Activated CD8-positive, alpha-beta memory T cell treated with anti-CD3 and anti-CD28 coated beads for 4 hours (primary cell): Measurements from ENCODE around the gene FCRL2.
"Not testable (repeated sequence)": the region's sequence is repeated elsewhere in the genome, so short reads cannot be mapped to it uniquely, and the experiment has no call there.

Source experiments
- DNase-seq, 2 donors: peaks; one replicate each; pipeline ENCODE4 v3.0.0-alpha.2; 2020; ENCODE audit warnings: low read depth in 2 of 2

Gene FCRL2

GRCh38 chr1:157751283-157751682 lies 25.6 kb downstream of the FCRL2 start:
- no peak for DNase-seq

GRCh38 chr1:157748262-157748817 lies 28.6 kb downstream of the FCRL2 start:
- DNase-seq, result no peak

GRCh38 chr1:157739229-157739901 lies 37.6 kb downstream of the FCRL2 start:
- no peak for DNase-seq

- DNase-seq, result not testable (repeated sequence)
Observed at GRCh38 chr1:157735991-157736390, 40.9 kb downstream of the FCRL2 start.

GRCh38 chr1:157734321-157734720 lies 42.6 kb downstream of the FCRL2 start:
- no peak for DNase-seq

GRCh38 chr1:157732755-157733154 lies 44.2 kb downstream of the FCRL2 start:
- DNase-seq, result no peak

GRCh38 chr1:157725221-157725577 lies 51.7 kb downstream of the FCRL2 start:
- no peak for DNase-seq

GRCh38 chr1:157724537-157725220 lies 52.3 kb downstream of the FCRL2 start:
- DNase-seq, result no peak

- DNase-seq, result no peak
Observed at GRCh38 chr1:157723157-157723556, 53.8 kb downstream of the FCRL2 start.

GRCh38 chr1:157721985-157722384 lies 54.9 kb downstream of the FCRL2 start:
- DNase-seq, result no peak

GRCh38 chr1:157715736-157716135 lies 61.2 kb downstream of the FCRL2 start:
- DNase-seq, result no peak

- no peak for DNase-seq
Observed at GRCh38 chr1:157711802-157712201, 65.1 kb downstream of the FCRL2 start.

- no peak for DNase-seq
Observed at GRCh38 chr1:157704878-157705277, 72.1 kb downstream of the FCRL2 start.

GRCh38 chr1:157703981-157704380 lies 73.0 kb downstream of the FCRL2 start:
- DNase-seq, result no peak

- DNase-seq, result no peak
Observed at GRCh38 chr1:157702308-157702825, 74.6 kb downstream of the FCRL2 start.

- no peak for DNase-seq
Observed at GRCh38 chr1:157700732-157701131, 76.2 kb downstream of the FCRL2 start, which contains the start of gene FCRL3. Gene FCRL3 (minus strand): TSS chr1:157700769. CDS start chr1:157700489, 280 bp downstream.

GRCh38 chr1:157700305-157700704 lies 76.6 kb downstream of the FCRL2 start:
- DNase-seq, result no peak

GRCh38 chr1:157697781-157698569 lies 79.0 kb downstream of the FCRL2 start:
- DNase-seq, result no peak

- no peak for DNase-seq
Observed at GRCh38 chr1:157696966-157697628, 79.8 kb downstream of the FCRL2 start.
